HG03280 (cell line): ENCODE measurements around the gene WDR70.
A peak's percentile ranks its signal among the peaks of the same experiment; 100 is the strongest.
"Not testable (repeated sequence)": the region's sequence is repeated elsewhere in the genome, so short reads cannot be mapped to it uniquely, and the experiment has no call there.

Source experiments
- ATAC-seq: cut with Tn5 transposase; IDR thresholded peaks from one replicate; pipeline ENCODE4 v1.9.1; 2021; ENCODE audit warnings: mild to moderate bottlenecking, moderate library complexity; ENCODE audit not compliant: unreplicated experiment

WDR70 gene

DNA sequence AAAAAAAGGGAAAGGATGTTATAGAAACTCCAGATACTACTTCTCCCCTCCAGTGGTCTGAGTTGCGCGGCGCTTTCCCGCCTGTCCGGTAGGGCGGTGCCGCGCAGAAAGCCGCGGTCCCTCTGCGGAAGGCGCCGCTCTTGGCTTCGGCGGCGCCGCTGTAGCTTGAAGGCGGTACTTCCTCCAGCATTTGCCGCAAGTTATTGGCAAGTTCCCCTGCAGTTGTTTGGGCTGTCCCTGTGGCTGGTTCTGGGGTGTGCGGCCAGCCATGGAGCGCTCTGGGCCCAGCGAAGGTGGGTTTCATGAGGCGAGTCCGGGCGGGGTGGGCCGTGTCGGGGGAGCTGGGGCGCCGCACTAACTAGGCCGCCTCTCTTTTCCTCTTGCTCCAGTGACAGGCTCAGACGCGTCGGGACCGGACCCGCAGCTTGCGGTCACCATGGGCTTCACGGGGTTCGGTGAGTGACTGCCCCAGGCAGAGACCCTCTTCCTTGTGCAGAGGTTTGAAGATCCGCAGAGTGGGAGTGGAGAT is at the start of gene WDR70:
Gene WDR70, plus strand, starts transcription at position 219 of the 529 bp plus-strand sequence. Its CDS starts 50 bp downstream, at position 269.
- ATAC-seq = peak; percentile 97

DNA sequence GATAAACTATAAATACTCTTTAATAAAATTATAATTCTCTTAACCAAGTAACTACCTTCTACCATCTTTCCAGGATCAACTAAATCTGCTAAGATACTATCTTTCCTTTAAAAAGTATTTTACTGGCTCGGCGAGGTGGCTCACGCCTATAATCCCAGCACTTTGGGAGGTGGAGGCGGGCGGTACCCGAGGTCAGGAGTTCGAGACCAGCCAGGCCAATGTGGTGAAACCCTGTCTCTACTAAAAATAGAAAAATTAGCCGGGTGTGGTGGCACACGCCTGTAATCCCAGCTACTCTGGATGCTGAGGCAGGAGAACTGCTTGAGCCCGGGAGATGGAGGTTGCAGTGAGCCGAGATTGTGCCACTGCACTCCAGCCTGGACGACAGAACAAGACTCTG is 44.4 kb upstream of the WDR70 start:
- ATAC-seq = not testable (repeated sequence)

DNA sequence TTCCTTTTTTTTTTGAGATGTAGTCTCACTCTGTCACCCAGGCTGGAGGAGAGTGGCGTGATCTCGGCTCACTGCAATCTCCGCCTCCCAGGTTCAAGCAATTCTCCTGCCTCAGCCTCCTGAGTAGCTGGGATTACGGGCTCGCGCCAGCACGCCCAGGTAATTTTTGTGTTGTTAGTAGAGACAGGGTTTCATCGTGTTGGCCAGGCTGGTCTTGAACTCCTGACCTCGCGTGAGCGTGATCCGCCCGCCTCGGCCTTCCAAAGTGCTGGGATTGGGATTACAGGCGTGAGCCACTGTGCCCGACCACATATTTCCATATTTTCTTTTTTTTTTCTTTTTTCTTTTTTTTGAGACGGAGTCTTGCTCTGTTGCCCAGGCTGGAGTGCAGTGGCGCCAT is 36.4 kb upstream of the WDR70 start:
- ATAC-seq = not testable (repeated sequence)

DNA sequence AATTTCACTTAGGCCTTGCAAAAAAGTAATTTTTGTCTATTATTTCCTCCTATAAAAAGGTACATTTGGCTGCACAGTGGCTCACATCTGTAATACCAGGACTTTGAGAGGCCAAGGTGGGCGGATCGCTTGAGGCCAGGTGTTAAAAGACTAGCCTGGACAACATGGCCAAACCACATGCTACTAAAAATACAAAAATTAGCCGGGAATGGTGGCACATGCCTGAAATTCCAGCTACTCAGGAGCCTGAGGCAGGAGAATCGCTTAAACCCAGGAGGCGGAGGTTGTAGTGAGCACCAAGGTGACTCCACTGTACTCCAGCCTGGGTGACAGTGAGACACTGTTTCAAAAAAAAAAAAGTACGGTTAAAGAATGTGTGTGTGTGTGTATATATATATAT is 24.0 kb upstream of the WDR70 start:
- no peak for ATAC-seq

DNA sequence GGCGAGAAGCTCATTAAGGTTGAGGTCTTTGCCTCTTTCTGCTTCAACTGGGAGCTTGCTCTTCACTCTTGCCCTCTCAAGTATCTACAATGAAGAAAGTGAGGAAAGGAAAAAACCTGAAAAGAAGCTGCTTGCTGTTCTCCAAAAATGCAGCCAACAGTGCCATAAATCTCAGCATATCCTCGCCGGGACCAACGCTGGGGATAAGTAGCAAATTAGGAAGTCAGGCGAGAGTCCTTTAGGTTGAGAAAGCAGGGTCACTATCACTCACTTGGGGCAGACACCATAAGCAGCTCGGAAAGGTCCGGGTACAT is 8.6 kb upstream of the WDR70 start:
- no peak for ATAC-seq

DNA sequence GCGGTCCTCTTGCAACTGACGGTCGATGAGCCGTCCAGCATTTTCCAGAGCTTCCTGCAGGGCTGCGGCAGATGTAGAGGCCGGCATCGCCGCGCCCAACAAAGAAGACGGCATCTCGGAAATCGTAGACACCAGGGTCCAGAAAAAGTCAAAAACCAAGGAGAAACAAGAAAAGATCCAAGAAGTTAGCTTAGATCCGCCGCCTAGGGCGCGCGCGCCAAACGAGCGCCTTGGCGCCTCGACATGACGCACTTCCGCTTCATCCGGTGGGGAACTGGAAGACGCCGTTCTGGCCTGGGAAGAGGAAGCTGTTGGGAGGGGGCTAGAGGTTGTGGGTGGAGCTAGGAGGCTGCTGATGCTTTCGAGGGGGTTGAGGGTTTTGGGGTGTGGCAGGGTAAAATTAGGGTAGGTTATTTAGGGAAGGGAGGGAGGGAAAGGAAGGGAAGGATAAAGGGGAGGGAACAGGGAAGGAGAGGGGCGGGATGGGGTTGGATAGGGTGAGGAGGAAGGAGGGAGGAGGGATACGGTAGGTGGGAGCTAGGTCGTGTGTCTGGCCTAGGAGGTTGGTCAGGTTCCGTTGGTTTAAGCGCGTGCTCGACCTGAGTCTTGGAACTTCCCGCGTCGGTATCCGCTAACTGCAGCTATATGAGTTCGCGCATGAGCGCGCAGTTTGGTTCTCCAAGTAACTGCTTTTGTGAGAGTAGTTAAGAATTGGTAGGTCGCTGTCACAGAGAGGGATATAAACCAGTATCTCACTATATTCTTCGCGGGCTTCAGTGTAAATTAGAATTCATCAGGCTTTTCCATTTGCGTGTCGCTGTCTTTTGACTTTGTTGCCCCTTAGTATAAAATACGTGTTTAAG is 8.0 kb upstream of the WDR70 start, which contains the start of gene NUP155:
Gene NUP155, minus strand, starts transcription at position 243 of the 863 bp plus-strand sequence. Its CDS starts 129 bp downstream, at position 114.
- peak; percentile 95 for ATAC-seq

DNA sequence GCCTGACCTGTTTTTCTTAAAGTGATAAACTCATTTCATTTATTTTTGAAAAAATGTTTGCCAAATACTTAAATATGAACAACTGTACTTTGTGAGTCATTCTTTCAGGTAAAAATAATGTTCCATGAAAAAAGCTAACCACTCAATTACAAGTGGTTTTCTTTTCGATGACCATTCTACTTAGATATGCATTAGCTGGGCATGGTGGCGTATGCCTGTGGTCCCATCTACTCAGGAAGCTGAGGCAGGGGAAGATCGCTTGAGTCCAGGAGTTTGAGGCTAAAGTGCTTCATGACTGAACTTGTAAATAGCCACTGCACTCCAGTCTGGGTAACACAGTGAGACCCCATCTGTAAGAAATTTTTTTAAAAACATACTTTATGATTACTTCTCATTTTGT is 4.0 kb upstream of the WDR70 start:
- ATAC-seq = no peak

DNA sequence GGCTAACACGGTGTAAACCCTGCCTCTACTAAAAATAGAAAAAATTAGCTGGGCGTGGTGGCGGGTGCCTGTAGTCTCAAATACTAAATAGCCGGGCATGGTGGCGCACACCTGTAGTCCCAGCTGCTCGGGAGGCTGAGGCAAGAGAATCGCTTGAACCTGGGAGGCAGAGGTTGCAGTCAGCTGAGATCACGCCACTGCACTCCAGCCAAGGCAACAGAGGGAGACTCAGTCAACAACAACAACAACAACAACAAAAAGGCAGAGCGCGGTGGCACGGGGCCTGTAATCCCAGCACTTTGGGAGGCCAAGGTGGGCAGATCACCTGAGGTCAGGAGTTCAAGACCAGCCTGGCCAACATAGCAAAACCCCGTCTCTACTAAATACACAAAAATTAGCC is 1.1 kb upstream of the WDR70 start:
- ATAC-seq = not testable (repeated sequence)

DNA sequence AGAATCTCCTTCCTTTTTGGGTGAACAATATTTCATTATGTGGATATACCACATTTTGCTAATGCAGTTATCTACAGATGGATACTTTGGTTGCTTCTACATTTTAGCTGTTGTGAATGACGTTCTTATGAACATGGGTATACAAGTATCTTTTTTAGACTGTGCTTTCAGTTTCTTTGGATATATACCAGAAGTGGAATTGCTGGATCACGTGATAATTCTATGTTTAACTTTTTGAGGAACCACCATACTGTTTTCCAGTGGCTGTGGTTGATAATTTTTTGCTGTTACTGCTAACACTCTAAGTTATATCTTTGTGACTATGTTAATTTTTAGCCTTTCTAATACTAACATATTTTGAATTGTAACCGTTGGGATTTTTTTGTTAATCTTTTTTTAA is 12.5 kb downstream of the WDR70 start:
- no peak for ATAC-seq

DNA sequence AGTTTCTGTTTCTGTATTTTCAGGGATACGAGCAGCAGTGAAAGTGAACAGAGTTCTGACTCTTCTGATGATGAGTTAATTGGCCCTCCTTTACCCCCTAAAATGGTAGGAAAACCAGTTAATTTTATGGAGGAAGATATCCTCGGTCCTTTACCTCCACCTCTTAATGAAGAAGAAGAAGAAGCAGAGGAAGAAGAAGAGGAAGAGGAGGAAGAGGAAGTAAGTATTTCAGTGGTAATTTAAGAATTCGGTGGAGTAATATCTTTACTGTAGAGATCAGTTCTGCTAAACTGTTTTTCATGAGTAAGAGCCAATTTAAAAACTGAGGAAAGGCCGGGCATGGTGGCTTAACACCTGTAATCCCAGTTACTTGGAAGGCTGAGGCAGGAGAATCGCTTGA is 17.2 kb downstream of the WDR70 start:
- ATAC-seq = no peak

DNA sequence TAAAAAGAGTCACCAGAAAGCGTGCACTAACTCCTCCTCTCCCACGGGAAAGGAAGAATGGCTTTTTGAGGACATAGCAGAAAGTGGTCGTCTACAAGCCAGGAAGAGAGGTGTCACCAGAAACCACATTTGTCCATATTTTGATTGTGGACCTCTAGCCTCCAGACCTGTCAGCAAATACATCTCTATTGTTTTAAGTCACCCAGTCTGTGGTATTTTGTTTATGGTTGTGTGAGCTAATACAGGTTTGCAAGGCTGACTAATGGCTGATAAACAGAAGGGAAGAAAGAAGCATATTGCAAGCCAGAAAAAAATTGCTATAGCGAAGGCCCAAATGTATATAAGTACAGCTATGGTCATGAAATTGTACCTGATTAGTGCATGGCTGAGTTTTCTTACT is 21.4 kb downstream of the WDR70 start:
- no peak for ATAC-seq

DNA sequence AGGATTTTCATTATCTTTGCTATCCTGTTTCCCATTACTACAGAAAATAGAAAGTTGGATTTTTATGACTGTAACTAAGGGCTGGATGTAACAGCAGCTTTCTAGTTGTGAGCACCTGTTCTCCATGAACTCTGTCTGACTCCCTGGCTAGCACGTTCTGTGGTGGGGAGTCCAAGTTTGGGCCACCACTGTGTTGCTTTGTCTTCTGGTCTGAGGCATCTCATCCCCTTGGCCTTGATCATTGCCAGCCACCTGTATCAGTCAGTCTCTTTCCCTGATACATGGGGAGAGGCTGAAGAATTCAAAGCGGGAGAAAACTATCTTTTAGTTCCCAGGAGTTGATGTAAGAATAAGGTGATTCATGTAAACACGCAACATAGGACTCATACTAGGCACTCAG is 33.4 kb downstream of the WDR70 start:
- peak; percentile 18 for ATAC-seq

DNA sequence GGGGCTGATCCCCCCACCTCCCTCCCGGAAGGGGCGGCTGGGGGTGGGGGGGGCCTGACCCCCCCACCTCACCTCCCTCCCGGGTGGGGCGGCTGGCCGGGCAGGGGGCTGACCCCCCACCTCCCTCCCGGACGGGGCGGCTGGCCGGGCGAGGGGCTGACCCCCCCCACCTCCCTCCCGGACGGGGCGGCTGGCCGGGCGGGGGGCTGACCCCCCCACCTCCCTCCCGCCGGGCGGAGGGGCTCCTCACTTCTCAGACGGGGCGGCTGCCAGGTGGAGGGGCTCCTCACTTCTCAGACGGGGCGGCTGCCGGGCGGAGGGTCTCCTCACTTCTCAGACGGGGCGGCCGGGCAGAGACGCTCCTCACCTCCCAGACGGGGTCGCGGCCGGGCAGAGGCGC is 36.3 kb downstream of the WDR70 start:
- ATAC-seq = not testable (repeated sequence)

DNA sequence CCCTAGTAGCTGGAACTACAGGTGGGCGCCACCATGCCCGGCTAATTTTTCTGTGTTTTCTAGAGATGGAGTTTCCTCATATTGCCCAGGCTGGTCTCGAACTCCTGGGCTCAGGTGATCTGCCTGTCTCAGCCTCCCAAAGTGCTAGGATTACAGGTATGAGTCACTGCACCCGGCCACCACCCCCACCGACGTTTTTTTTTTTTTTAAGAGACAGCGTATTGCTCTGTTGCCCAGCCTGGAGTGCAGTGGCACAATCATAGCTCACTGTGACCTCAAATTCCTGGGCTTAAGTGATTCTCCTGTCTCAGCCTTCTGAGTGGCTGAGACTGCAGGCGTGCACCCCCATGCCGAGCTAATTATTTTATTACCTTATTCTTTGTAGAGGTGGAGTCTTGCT is 38.2 kb downstream of the WDR70 start:
- no peak for ATAC-seq

DNA sequence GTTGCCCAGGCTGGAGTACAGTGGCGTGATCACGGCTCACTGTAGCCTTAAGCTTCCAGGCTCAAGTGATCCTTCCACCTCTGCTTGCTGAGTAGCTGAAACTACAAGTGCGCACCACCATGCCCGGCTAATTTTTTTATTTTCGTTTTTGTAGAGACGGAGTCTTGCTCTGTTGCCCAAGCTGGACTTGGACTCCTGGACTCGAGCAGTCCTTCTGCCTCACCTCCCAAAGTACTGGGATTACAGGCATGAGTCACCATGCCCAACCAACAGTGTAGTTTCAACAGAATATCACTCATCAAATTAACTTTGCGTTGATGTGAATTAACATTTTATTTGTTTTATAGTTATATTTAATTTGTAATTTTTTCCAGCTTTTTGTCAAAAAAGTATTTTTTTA is 45.3 kb downstream of the WDR70 start:
- no peak for ATAC-seq

DNA sequence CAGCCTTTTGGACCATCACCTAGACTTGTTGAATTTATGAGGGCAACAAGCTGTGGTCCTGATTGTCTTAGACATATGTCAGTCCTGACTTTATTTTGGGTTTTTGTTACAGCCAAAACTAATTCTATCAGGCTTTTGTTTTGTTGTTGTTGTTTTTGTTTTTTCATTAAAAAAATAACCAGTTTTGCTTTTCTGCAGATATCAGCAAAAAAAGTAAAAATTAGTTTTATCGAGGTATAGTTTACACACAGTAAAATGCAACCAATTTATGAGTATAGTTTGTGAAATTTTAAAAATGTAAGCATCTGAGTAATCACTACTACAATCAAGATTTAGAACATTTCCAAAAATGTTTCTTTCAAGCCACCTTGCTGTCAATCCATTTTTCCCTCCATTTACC is 48.9 kb downstream of the WDR70 start:
- no peak for ATAC-seq

DNA sequence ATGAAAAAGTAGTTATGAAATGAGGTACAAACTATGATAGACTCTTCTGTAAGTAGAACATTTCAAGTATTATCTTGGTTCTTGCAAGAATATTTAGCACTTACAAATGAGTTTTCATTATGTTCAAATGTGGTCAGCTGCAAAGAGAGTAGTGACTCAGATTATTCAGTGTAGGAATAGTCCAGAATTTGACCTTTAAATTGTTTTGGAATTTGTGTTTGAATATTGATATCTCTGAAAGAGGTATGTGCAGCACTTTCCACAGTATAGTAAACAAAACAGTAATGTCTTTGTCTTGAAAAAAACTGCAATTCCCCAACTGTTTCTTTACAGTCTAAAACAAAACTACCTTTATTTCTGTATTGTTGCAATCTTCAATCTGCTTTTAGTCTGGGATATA is 56.1 kb downstream of the WDR70 start:
- ATAC-seq = no peak

DNA sequence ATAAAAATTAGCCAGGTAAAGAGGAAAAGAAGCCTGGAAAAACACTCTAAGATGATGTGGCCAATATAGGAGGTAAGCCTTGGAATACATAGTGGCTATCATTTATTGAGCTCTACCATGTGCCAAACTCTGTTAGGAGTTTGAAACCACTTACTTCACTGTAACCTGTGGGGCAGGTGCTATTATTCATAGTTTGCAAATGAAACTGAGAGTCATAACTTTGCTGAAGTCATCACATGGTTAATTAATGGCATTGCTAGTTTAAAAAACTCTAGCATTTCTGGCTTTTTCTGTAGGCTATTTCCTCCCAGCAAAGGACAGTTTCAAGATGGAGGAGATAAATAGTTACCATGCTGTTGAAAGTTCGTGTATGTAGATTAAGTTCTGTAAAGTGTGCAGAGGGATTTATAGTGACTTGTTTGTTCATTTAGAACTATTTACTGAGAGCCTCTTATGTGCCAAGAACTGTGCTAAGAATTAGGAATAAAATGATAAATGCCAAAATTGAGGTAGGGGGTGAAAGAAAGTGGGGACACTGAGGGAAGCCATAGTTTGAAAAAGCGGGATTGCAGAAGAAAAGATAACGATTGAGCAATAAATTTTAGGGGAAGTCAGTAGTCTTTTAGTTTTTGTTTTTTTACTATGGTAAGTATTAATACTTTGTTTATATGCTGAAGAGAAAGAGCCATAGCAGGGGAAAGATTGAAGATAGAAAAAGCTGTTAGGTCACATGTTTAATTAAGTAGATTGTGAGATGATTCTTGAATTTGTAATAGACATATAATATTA is 57.2 kb downstream of the WDR70 start:
- no peak for ATAC-seq

DNA sequence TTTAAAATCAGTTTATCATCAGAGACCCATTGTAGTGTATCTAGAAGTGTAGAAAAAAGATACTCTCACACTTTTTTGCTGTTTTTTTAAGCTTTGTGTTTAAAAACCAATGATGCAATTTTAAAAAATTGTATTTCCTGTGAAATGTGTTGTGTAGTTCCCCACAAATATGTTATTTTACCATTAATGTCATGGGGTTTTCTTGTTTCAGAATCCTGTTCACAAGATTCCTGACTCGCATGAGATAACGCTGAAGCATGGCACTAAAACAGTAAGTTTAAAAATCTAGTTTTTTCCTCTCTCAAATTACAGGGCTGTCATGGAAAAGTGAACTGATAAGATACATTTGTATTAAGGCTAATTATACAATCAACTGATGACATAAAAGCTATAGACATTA is 58.6 kb downstream of the WDR70 start:
- ATAC-seq = no peak

DNA sequence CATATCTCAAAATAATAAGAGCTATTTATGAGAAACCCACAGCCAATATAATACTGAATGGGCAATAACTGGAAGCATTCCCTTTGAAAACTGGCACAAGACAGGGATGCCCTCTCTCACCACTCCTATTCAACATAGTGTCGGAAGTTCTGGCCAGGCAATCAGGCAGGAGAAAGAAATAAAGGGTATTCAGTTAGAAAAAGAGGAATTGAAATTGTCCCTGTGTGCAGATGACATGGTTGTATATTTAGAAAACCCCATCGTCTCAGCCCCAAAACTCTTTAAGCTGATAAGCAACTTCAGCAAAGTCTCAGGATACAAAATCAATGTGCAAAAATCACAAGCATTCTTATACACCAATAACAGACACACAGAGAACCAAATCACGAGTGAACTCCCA is 66.7 kb downstream of the WDR70 start:
- not testable (repeated sequence) for ATAC-seq

DNA sequence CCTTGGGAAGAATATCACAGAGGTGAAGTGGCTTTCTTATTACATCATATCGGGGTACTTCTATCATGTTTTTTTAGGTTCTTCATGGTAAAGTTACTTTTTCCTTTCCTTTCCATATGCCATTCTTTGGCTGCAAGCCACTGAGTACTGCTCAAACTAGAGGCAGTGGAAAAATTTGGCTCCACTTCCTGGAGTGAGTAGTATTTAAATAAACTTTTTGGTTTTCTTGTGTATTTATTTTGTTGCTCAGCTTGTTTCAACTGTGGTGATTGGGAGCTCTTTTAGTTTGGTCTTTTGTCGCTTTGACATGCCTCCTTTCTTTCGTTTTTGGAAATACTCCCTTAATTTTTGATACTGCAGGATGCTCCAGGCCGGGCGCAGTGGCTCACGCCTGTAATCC is 69.8 kb downstream of the WDR70 start:
- no peak for ATAC-seq

DNA sequence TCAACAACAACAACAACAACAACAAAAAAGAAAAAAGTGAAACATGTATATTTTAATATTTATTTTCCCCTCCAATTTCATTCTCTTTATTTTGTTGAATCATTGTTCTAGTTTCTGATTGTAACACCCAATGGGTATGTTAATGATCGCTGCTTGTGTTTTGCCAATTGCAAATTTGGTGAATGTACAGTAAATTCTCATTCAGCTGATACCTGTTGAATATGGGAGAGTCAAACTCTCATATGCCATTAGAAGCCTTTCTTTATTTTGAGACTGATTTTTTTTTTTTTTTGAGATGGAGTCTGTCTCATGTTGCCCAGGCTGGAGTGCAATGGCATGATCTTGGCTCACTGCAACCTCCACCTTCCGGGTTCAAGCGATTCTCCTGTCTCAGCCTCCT is 72.9 kb downstream of the WDR70 start:
- ATAC-seq = not testable (repeated sequence)
